T-helper 9 cell (primary cell): ENCODE data around the gene SF3B4.
"Not testable (repeated sequence)": the region's sequence is repeated elsewhere in the genome, so short reads cannot be mapped to it uniquely, and the experiment has no call there.

ENCODE experiments used
- DNase-seq: peaks from one replicate; pipeline ENCODE4 v3.0.0-alpha.2; 2020

Gene SF3B4

DNA sequence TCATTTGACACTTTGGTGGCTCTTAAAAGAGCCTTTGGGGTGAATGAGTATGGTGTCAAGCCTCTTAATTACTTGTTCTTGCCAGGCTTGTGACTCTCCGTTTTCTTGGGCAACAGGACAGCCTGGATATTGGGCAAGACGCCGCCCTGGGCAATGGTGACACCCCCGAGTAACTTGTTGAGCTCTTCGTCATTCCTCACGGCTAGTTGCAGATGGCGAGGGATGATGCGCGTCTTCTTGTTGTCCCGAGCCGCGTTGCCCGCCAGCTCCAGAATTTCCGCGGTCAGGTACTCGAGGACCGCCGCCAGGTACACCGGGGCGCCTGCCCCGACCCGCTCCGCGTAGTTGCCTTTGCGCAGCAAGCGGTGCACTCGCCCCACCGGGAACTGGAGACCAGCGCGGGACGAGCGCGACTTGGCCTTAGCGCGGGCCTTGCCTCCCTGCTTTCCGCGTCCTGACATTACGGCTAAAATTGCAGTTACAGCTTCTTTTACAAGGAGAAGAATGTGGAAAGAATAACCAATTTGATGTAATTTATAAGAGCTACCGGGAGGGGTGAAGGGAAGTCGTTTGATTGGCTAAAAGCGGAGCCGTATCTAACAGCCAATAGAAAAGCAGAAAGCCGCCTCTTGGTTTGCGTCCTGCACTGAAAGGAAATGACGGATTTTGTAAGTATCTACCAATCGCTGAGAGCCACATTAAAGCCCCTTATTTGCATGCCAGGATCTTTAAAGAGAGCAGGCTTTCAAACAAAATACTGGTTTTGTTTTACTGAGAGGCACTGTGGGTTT is 40.0 kb downstream of the SF3B4 start:
- DNase-seq = peak; percentile 47

DNA sequence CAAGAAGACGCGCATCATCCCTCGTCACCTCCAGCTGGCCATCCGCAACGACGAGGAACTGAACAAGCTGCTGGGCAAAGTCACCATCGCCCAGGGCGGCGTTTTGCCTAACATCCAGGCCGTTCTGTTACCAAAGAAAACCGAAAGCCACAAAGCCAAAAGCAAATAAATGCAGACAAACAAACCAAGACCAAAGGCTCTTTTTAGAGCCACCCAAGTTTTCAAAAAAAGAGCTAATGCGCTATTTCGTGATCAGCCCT is 40.5 kb downstream of the SF3B4 start:
- DNase-seq = not testable (repeated sequence)

DNA sequence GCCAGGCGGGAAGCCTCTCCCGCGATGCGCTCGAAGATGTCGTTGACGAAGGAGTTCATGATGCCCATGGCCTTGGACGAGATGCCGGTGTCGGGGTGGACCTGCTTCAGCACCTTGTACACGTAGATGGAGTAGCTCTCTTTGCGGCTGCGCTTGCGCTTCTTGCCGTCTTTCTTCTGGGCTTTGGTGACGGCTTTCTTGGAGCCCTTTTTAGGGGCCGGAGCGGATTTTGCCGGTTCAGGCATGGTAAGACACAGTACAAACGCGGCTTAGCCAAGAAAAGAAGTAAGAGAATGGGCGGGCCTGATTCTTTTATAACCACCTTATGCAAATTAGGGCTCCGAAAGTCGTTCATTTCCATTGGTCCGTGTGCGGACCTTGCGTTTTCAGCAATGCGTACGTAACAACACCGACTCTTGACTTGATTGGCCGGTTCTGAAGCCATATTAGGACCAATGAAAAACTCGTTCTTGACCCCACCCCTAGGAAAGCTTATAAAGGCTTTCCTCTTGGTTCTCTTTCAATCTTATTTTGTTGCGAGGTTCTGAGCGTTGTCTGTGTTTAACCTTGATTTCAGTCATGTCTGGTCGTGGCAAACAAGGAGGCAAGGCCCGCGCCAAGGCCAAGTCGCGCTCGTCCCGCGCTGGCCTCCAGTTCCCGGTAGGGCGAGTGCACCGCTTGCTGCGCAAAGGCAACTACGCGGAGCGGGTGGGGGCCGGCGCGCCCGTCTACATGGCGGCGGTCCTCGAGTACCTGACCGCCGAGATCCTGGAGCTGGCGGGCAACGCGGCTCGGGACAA is 41.0 kb downstream of the SF3B4 start:
- DNase-seq = peak; percentile 67

- DNase-seq = not testable (repeated sequence)
Measured at GRCh38 chr1:149886121-149886395, 41.5 kb downstream of the SF3B4 start.

GRCh38 chr1:149885339-149886120 is 42.1 kb downstream of the SF3B4 start:
- DNase-seq = peak; percentile 51

DNA sequence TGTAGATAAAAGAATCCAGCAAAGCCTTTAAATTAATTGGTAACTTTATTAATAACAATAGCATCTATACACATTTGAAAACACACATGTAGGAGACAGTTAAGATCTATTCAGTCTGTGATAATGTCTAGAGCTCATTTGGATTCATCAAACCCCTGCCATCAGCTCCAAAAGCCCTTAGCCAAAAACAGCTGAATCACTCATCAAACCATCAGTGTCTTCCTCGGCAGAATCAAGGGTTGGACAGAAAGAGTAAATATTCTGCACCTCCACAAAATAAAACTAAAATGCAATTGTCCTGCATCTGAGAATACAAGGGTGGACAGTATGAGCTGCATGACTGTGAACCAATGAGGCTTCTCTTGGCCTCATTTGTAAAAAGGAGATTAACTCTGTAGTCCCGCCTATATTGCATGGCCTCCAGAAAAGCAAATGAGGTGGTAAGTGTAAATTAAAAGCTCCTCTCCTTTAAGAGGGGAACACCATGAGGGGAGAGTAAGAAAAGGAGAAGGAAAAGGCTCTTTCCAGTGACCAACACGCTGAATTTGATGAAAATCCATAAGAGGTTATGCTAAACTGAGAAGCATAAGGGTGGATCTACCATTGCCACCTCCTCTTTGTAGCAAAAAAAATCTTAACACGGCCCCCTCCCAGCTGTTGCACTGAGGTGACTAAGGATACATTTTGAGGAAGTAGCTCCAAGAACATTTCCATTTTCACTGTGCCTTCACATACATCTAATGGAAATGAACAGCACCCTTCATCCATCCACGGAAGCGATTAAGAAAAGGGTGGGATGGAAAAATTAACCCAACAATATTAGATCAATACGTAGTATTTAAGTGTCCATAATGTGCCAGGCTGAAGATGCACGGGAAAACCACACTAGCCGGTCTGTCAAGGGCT is 42.9 kb downstream of the SF3B4 start:
- DNase-seq = no peak

DNA sequence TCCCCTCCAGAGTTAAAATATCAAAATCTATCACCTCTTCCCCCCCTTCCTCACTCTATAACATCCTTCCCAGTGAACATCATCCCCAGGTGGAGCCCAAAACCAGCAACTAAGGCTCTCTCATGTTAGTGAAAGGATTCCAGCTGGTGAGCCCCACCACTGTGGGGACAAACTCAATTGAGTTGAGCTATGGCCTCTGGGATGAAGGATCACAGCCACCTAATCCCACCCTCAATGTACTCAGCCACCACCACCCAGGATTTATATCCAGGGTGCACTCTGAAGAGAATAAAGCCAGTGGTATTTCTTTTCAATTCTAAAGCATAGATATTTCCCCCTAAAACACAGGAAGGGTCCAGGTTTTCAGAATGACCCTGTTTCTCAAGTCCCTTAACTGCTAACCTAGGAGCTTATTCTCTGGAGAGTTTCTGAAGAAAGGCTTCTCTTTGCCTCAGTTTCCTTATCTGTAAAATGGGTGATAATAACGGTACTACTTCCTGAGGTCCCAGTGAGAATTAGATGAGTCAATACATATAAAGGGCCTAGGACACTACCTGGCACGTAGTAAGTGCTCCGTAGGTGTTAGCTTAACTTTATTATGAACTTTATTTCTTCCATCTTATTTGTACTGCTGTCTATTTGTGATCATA is 43.9 kb downstream of the SF3B4 start:
- no peak for DNase-seq

GRCh38 chr1:149881876-149882275 is 45.7 kb downstream of the SF3B4 start:
- DNase-seq = no peak

GRCh38 chr1:149879556-149879955 is 48.0 kb downstream of the SF3B4 start:
- no peak for DNase-seq

GRCh38 chr1:149877211-149877946 is 50.2 kb downstream of the SF3B4 start:
- no peak for DNase-seq
